ENCODE measurements around the gene CYFIP2.

CYFIP2 gene

DNA sequence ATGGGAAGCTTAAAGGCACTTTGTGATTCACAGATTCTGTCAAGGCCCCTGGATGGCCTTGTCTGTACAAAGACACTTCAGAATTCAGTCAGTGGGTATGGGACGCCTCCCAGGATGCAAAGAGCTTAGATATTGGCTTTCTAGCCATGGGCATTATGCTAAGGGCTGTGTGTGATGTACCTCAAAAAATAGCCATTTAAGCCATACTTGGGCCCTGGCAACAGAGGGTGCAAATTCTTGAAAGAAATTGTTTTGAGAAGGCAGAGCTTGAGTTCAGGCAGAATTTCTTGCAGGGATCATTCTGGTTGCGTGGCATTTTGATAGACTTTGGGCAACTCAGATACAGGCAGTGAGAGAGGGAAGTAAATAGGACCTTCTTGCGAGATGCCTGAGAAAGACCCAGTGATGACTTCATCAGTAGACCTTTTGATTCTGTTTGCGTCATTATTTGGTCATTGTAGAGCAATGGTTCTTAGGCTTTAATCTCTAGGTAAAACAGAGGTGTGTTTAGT is 3.9 kb downstream of the CYFIP2 start:
- Mint-ChIP-seq H3K27me3 (ENCODE audit: low read depth, poor library complexity) (peaks cover 30% of the 10 kb centered on the region), H3K9me3 (no peaks in the 10 kb centered on the region), H3K4me3 (no peak overlapping the region), H3K36me3 (ENCODE audit: low read depth) (no peaks in the 10 kb centered on the region), H3K4me1 (peaks cover 23% of the 10 kb centered on the region), H3K27ac (no peak overlapping the region)
- DNase-seq = no peak
- TF ChIP-seq, protein P1, sequence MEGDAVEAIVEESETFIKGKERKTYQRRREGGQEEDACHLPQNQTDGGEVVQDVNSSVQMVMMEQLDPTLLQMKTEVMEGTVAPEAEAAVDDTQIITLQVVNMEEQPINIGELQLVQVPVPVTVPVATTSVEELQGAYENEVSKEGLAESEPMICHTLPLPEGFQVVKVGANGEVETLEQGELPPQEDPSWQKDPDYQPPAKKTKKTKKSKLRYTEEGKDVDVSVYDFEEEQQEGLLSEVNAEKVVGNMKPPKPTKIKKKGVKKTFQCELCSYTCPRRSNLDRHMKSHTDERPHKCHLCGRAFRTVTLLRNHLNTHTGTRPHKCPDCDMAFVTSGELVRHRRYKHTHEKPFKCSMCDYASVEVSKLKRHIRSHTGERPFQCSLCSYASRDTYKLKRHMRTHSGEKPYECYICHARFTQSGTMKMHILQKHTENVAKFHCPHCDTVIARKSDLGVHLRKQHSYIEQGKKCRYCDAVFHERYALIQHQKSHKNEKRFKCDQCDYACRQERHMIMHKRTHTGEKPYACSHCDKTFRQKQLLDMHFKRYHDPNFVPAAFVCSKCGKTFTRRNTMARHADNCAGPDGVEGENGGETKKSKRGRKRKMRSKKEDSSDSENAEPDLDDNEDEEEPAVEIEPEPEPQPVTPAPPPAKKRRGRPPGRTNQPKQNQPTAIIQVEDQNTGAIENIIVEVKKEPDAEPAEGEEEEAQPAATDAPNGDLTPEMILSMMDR (IDR thresholded peaks at IDR 0.05) = no peak

DNA sequence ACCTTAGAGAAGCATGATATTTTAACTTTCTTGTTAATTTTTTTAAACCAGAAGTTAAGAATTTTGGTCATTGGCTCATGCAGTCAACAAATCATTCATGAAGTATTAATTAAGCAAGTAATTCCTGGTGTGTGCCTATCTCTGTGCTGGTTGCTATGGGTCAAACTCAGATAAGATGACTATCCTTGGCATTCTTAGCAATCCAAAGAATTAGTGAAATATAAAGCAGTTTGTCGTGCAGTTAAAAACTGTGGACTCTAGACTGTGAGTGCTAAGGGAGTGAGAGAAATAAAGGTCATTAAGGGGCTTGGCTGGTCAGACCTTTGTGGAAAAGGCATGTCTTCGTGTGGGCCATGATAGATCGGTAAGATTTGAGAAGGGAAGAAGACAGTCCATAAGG is 4.8 kb downstream of the CYFIP2 start:
- no peaks in the 10 kb centered on the region for H3K9me3 Mint-ChIP-seq
- H3K27me3 Mint-ChIP-seq (ENCODE audit: low read depth, poor library complexity) = peaks cover 25% of the 10 kb centered on the region

DNA sequence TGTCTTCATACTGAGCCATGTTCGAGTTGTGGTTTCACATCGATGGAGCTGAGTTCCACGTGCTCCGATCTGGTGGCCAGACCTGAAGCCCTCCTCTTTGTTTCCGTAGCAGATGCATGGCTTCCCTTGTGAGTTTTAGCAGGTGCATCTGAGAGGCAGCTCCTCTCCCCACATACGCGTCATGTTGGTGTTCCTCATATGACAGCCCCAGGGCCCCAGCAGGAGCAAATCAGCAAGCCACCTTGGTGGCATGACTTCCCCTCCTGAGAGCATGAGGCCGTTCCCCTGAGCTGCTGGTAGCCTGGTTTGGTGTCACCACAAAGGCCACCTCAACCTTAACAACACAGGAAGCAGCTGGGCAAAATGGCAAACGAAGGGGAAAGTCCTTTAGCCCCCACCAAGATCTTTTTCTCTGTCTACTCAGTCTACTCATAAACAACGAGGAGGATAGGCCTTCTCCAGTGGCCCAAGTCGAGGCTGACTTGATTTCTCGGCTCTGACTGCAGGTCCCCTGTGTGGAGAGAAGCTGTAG is 5.9 kb downstream of the CYFIP2 start:
- Mint-ChIP-seq H3K9me3 (no peaks in the 10 kb centered on the region), H3K27ac (no peak overlapping the region), H3K4me1 (peaks cover 23% of the 10 kb centered on the region), H3K27me3 (ENCODE audit: low read depth, poor library complexity) (peaks cover 21% of the 10 kb centered on the region), H3K36me3 (ENCODE audit: low read depth) (no peaks in the 10 kb centered on the region), H3K4me3 (no peak overlapping the region)
- TF ChIP-seq, protein P1 (IDR thresholded peaks at IDR 0.05) = no peak
- DNase-seq = no peak

More for the DNA sequence above, 4.8 kb downstream of the CYFIP2 start:
- Mint-ChIP-seq H3K27ac (no peak overlapping the region), H3K4me3 (no peak overlapping the region), H3K36me3 (ENCODE audit: low read depth) (no peaks in the 10 kb centered on the region), H3K4me1 (peaks cover 23% of the 10 kb centered on the region)
- no peak for DNase-seq
- TF ChIP-seq, protein P1 (IDR thresholded peaks at IDR 0.05) = no peak

DNA sequence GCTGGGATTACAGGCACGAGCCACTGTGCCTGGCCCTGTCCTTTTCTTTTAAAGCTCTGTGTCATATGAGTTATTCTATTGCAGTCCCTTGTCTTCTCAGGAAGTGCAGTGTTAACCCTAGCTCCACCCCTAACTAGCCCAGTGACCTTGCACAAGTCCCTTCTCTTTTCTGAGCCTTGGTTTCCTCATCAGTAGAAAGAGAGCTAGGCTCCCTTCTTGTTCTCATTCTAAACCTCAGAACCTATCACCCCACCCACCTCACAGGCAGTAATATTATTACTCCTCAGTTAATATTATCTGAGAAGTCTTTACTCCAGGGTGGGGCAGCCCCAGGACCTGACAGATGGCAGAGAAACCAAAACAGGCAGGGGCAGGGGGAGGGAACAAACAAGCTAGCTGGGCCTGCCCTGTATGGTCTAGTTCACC is 7.2 kb downstream of the CYFIP2 start:
- H3K27me3 Mint-ChIP-seq (ENCODE audit: low read depth, poor library complexity) = peaks cover 7% of the 10 kb centered on the region
- TF ChIP-seq, protein P1 (IDR thresholded peaks at IDR 0.05) = no peak
- no peak overlapping the region for H3K4me3 Mint-ChIP-seq
- H3K4me1 Mint-ChIP-seq = peaks cover 15% of the 10 kb centered on the region
- no peaks in the 10 kb centered on the region for H3K9me3 Mint-ChIP-seq
- no peaks in the 10 kb centered on the region for H3K36me3 Mint-ChIP-seq (ENCODE audit: low read depth)
- DNase-seq = no peak
- H3K27ac Mint-ChIP-seq = no peak overlapping the region

DNA sequence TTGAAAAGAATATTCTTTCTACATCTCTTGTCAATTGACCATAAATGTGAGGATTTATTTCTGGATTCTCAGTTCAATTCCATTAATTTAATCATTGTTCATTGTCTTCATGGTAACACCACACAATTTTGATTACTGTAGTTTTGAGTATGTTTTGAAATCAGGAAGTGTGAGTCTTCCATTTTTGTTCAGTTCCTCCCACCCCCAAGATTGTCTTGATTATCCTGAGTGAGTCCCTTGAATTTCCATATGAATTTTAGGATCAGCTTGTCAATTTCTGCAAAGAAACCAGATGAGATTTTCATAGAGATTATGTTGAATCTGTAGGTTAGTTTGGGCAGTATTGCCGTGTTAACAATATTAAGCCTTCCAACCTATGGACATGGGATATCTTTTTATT is 9.5 kb downstream of the CYFIP2 start:
- H3K27me3 Mint-ChIP-seq (ENCODE audit: low read depth, poor library complexity) = no peaks in the 10 kb centered on the region
- H3K27ac Mint-ChIP-seq = no peak overlapping the region
- TF ChIP-seq, protein P1 (IDR thresholded peaks at IDR 0.05) = no peak
- no peaks in the 10 kb centered on the region for H3K4me1 Mint-ChIP-seq
- no peaks in the 10 kb centered on the region for H3K9me3 Mint-ChIP-seq
- H3K36me3 Mint-ChIP-seq (ENCODE audit: low read depth) = no peaks in the 10 kb centered on the region
- DNase-seq = no peak
- H3K4me3 Mint-ChIP-seq = no peak overlapping the region
